H1 (cell line): Measurements from ENCODE around the gene MBNL2. TPM values are rescaled to one million over a fixed set of nuclear protein-coding genes. Genes with fewer than 3 reads are reported as not detected.
A peak's percentile ranks its signal among the peaks of the same experiment; 100 is the strongest.

ENCODE experiments used
- CTCF ChIA-PET: fragments of 300-600 bp; sonication (Branson Sonifier 250); formaldehyde crosslinking; loops from one replicate; lab custom pipeline; 2021; ENCODE audit not compliant: partially characterized antibody; lab: Charles Lee
- POLR2A ChIA-PET: fragments of 300-600 bp; sonication (Branson Sonifier 250); formaldehyde crosslinking; loops from one replicate; lab custom pipeline; 2021; ENCODE audit warnings: inconsistent platforms; ENCODE audit not compliant: partially characterized antibody; lab: Charles Lee
- DNase-seq, 2 experiments: peaks; one replicate each; pipeline versions ENCODE4 v3.0.0 to v3.0.0-alpha.2; 2010 to 2022; ENCODE audit warnings: low spot score in 2 of 2, low read depth in 1 of 2, mixed read lengths in 1 of 2
- FAIRE-seq: peaks from 2 replicates; lab custom pipeline; 2011; peaks lifted over from hg19 to GRCh38; lab: Jason Lieb, UNC
- H2AFZ ChIP-seq: 2 replicates; pipeline ENCODE4 v1.8.1; 2012; ENCODE audit warnings: low read length, inconsistent platforms
- H2AK5ac ChIP-seq: 2 replicates; pipeline ENCODE4 v1.6.1; 2013; ENCODE audit warnings: low read depth, low read length
- H2BK120ac ChIP-seq: replicated peaks from 2 replicates; pipeline ENCODE3; 2013; ENCODE audit warnings: low read depth, low read length, inconsistent platforms
- H2BK12ac ChIP-seq: 2 replicates; pipeline ENCODE4 v1.6.1; 2013; ENCODE audit warnings: low read depth, low read length
- H2BK15ac ChIP-seq: 2 replicates; pipeline ENCODE4 v1.6.1; 2013; ENCODE audit warnings: low read length
- H2BK20ac ChIP-seq: 2 replicates; pipeline ENCODE4 v1.6.1; 2013; ENCODE audit warnings: low read length
- H2BK5ac ChIP-seq: 2 replicates; pipeline ENCODE4 v1.6.1; 2013; ENCODE audit warnings: low read depth, low read length
- H3K14ac ChIP-seq: 2 replicates; pipeline ENCODE4 v1.6.1; 2013; ENCODE audit warnings: inconsistent platforms; ENCODE audit not compliant: insufficient read length
- H3K18ac ChIP-seq: 2 replicates; pipeline ENCODE4 v1.6.1; 2013; ENCODE audit warnings: low read length; ENCODE audit errors: extremely low read depth
- H3K23ac ChIP-seq: 2 replicates; pipeline ENCODE4 v1.6.1; 2013; ENCODE audit warnings: inconsistent platforms; ENCODE audit not compliant: insufficient read length
- H3K23me2 ChIP-seq: 2 replicates; pipeline ENCODE4 v1.6.1; 2013; ENCODE audit warnings: low read depth, low read length
- H3K27ac ChIP-seq: 2 replicates; pipeline ENCODE4 v1.6.1; 2011; ENCODE audit warnings: low read depth, low read length, inconsistent platforms
- H3K27me3 ChIP-seq, 4 experiments: replicated peaks in 1 of 4; 1 replicate in 1 of 4; 2 replicates in 3 of 4; pipeline versions ENCODE4 v1.6.1 to v1.8.1; 2011 to 2013; ENCODE audit warnings: low read length in 3 of 4, mild to moderate bottlenecking in 3 of 4, inconsistent platforms in 2 of 4, mixed read lengths in 2 of 4, moderate library complexity in 1 of 4; ENCODE audit not compliant: control insufficient read depth in 3 of 4, insufficient read depth in 3 of 4; ENCODE audit errors: extremely low read depth in 1 of 4
- H3K36me3 ChIP-seq, 4 experiments: 2 replicates each; pipeline versions ENCODE4 v1.6.1 to v1.8.1; 2011 to 2013; ENCODE audit warnings: mild to moderate bottlenecking in 4 of 4, low read length in 3 of 4, moderate library complexity in 2 of 4, control low read depth in 1 of 4, inconsistent platforms in 1 of 4; ENCODE audit not compliant: insufficient read depth in 4 of 4, control insufficient read depth in 2 of 4
- H3K4ac ChIP-seq: replicated peaks from 2 replicates; pipeline ENCODE3; 2013; ENCODE audit warnings: low read length, low read depth, mixed read lengths, inconsistent platforms; ENCODE audit not compliant: insufficient read length
- H3K4me1 ChIP-seq, 4 experiments: replicated peaks in 1 of 4; 1 replicate in 1 of 4; 2 replicates in 3 of 4; pipeline versions ENCODE4 v1.6.1 to v1.8.1; 2011 to 2013; ENCODE audit warnings: low read length in 3 of 4, inconsistent platforms in 2 of 4, mixed read lengths in 1 of 4; ENCODE audit not compliant: insufficient read depth in 4 of 4, control insufficient read depth in 3 of 4
- H3K4me2 ChIP-seq, 2 experiments: 2 replicates each; pipeline versions ENCODE4 v1.6.1 to v1.8.1; 2011 to 2013; ENCODE audit warnings: low read depth in 2 of 2, low read length in 2 of 2, control low read depth in 1 of 2, inconsistent platforms in 1 of 2, mild to moderate bottlenecking in 1 of 2; ENCODE audit not compliant: insufficient read depth in 1 of 2
- H3K4me3 ChIP-seq, 4 experiments: fragments of 200-600, 300-600 bp in 1 of 4; sonication (generic), shearing (Covaris generic), sonication (Bioruptor Twin) in 1 of 4; 2 replicates each; pipeline versions ENCODE4 v1.5.1 to v1.8.1; 2011 to 2016; ENCODE audit warnings: low read length in 4 of 4, low read depth in 3 of 4, control low read depth in 2 of 4, inconsistent platforms in 2 of 4, mild to moderate bottlenecking in 2 of 4, mixed read lengths in 1 of 4, moderate library complexity in 1 of 4; ENCODE audit not compliant: insufficient read depth in 2 of 4; ENCODE audit errors: extremely low read depth in 1 of 4
- H3K56ac ChIP-seq: replicated peaks from 2 replicates; pipeline ENCODE3; 2013; ENCODE audit warnings: low read depth, mild to moderate bottlenecking, mixed read lengths, low read length, inconsistent platforms; ENCODE audit not compliant: insufficient read length
- H3K79me1 ChIP-seq: 2 replicates; pipeline ENCODE4 v1.6.1; 2013; ENCODE audit warnings: low read depth, low read length, control low read depth
- H3K79me2 ChIP-seq, 2 experiments: 2 replicates each; pipeline versions ENCODE4 v1.6.1 to v1.8.1; 2012 to 2013; ENCODE audit warnings: low read length in 2 of 2, mild to moderate bottlenecking in 2 of 2, inconsistent platforms in 1 of 2; ENCODE audit not compliant: insufficient read depth in 2 of 2, control insufficient read depth in 1 of 2
- H3K9ac ChIP-seq, 4 experiments: replicated peaks in 1 of 4; 1 replicate in 1 of 4; 2 replicates in 3 of 4; pipeline versions ENCODE4 v1.6.1 to v1.8.1; 2011 to 2013; ENCODE audit warnings: low read depth in 3 of 4, low read length in 3 of 4, control low read depth in 2 of 4, mild to moderate bottlenecking in 2 of 4, moderate library complexity in 2 of 4, inconsistent platforms in 1 of 4; ENCODE audit errors: extremely low read depth in 1 of 4
- H3K9me3 ChIP-seq, 2 experiments: 2 replicates each; pipeline versions ENCODE4 v1.6.1 to v1.8.1; 2012 to 2013; ENCODE audit warnings: mild to moderate bottlenecking in 2 of 2, moderate library complexity in 2 of 2, control low read depth in 1 of 2, inconsistent platforms in 1 of 2, low read depth in 1 of 2, low read length in 1 of 2, mixed read lengths in 1 of 2; ENCODE audit not compliant: insufficient read depth in 2 of 2
- H4K20me1 ChIP-seq, 2 experiments: replicated peaks in 1 of 2; 2 replicates each; pipeline versions ENCODE3 to v1.8.1; 2011 to 2013; ENCODE audit warnings: inconsistent platforms in 2 of 2, low read length in 2 of 2, mild to moderate bottlenecking in 1 of 2; ENCODE audit not compliant: insufficient read depth in 2 of 2, control insufficient read depth in 1 of 2
- H4K5ac ChIP-seq: 2 replicates; pipeline ENCODE4 v1.6.1; 2013; ENCODE audit warnings: low read length, low read depth, mixed read lengths, inconsistent platforms; ENCODE audit not compliant: insufficient read length
- H4K8ac ChIP-seq: 2 replicates; pipeline ENCODE4 v1.8.0; 2013; ENCODE audit warnings: mild to moderate bottlenecking, moderate library complexity, low read length, inconsistent platforms; ENCODE audit not compliant: insufficient read depth; ENCODE audit errors: extremely low read depth
- H4K91ac ChIP-seq: replicated peaks from 2 replicates; pipeline ENCODE3; 2013; ENCODE audit warnings: low read length, mixed read lengths, inconsistent platforms; ENCODE audit not compliant: insufficient read length
- CHD2 ChIP-seq: IDR thresholded peaks from 2 replicates; pipeline ENCODE4 v1.6.1; 2012; ENCODE audit warnings: low read length, improper control_type of control experiment
- WGBS, 2 experiments: shearing (Covaris generic) in 1 of 2; methylation state at CpG; one replicate each; pipeline versions ENCODE4 v1.1.6 to v1.1.7; 2013 to 2015; ENCODE audit warnings: low lambda C conversion rate in 2 of 2, mixed read lengths in 2 of 2, inconsistent platforms in 1 of 2, low coverage in 1 of 2, missing lambda C conversion rate in 1 of 2; ENCODE audit not compliant: insufficient replicate concordance in 2 of 2, insufficient coverage in 1 of 2, insufficient read length in 1 of 2; ENCODE audit errors: extremely low coverage in 1 of 2, missing lambda C conversion rate in 1 of 2; 5-methylcytosine and 5-hydroxymethylcytosine counted together
- polyA plus RNA-seq, 7 experiments: library from polyadenylated mRNA; depleted of rRNA in 3 of 7; stranded (reverse) in 5 of 7; unstranded in 2 of 7; fragments of >200 nt in 5 of 7; fragments of 200-250 nt in 2 of 7; gene quantifications; 1 replicate in 5 of 7; 2 replicates in 1 of 7; 4 replicates in 1 of 7; pipeline versions ENCODE4 v1.2.1 to v1.2.3, GENCODE V29; 2011 to 2013; ENCODE audit warnings: missing spikeins in 2 of 7, mixed read lengths in 2 of 7
- total RNA-seq: library from RNA; stranded (reverse); fragmentation: NEBNext Ultra II Directional; extraction: Animal tissue kit (Norgen Biotek cat#: 25700); gene quantifications from 2 replicates; pipeline ENCODE4 v1.2.1, GENCODE V29; 2021

MBNL2 gene
- total and polyA plus RNA-seq, 2 of the 8 experiments (the other 6 are each of a cell fraction or from before 2014, with no cell fraction given), result 1.0 to 2.6 TPM

GRCh38 chr13:97262058-97262457 is 39.9 kb downstream of the MBNL2 start:
- ChIA-PET CTCF (interaction anchor here (0.7 kb wide), 1 partner anchor 105 kb away, joined by 5 read pairs; no protein-coding TSS in a partner anchor), POLR2A (no interaction called here)
- no peak overlapping the region for H3K4me2 ChIP-seq
- FAIRE-seq, result no peak
- no peaks in the 10 kb centered on the region for H3K9me3 ChIP-seq
- H4K20me1 ChIP-seq, result no peaks in the 10 kb centered on the region
- H3K79me1 ChIP-seq, result no peaks in the 10 kb centered on the region
- DNase-seq, result peak in 1 of 2 experiments; percentile 39
- no peak overlapping the region; the same call in 1 of the 2 replicates for H3K18ac ChIP-seq
- no peaks in the 10 kb centered on the region for H3K23me2 ChIP-seq
- no peak overlapping the region for H3K4ac ChIP-seq
- H2BK120ac ChIP-seq, result no peak overlapping the region
- H2BK15ac ChIP-seq, result 0 out of 2 replicates have a peak overlapping the region, but pooled peaks have one; percentile 18
- H2BK20ac ChIP-seq, result no peak overlapping the region
- H4K8ac ChIP-seq, result no peak overlapping the region
- 79% methylated on average over 8 of the region's 8 CpGs; no CpG with 5 or more reads in 1 of the 2 experiments for WGBS, 2 experiments
- H3K27me3 ChIP-seq, result no peaks in the 10 kb centered on the region
- no peak overlapping the region for H3K56ac ChIP-seq
- H3K79me2 ChIP-seq, result no peaks in the 10 kb centered on the region
- peaks cover 9 to 16% (median 12%) of the 10 kb centered on the region in 4 experiments for H3K4me1 ChIP-seq
- H2AK5ac ChIP-seq, result no peak overlapping the region
- no peak overlapping the region for H3K27ac ChIP-seq
- H3K9ac ChIP-seq, result no peak overlapping the region
- H3K4me3 ChIP-seq, result no peak overlapping the region
- no peaks in the 10 kb centered on the region for H3K36me3 ChIP-seq
- no peak overlapping the region for H4K91ac ChIP-seq
- no peak for TF ChIP-seq CHD2
- H2BK5ac ChIP-seq, result no peak overlapping the region
- H4K5ac ChIP-seq, result no peak overlapping the region
- no peak overlapping the region for H2AFZ ChIP-seq
- H2BK12ac ChIP-seq, result peak overlapping the region; percentile 12; the same call in 1 of the 2 replicates
- no peak overlapping the region for H3K14ac ChIP-seq
- H3K23ac ChIP-seq, result no peak overlapping the region
